Ishikawa (cell line): ENCODE results near the gene ALMS1.

Experiments used
- CEBPB ChIP-seq: IDR thresholded peaks from 2 replicates; pipeline ENCODE4 v1.6.1; 2012
- CREB1 ChIP-seq: IDR thresholded peaks from 2 replicates; pipeline ENCODE4 v1.6.1; 2012; ENCODE audit warnings: low read depth
- EGR1 ChIP-seq: IDR thresholded peaks from 2 replicates; pipeline ENCODE4 v1.6.1; 2012
- EP300 ChIP-seq: IDR thresholded peaks from 2 replicates; pipeline ENCODE4 v1.6.1; 2012; ENCODE audit warnings: borderline replicate concordance
- FOXM1 ChIP-seq: IDR thresholded peaks from 2 replicates; pipeline ENCODE4 v1.6.1; 2012; ENCODE audit warnings: low read depth, borderline replicate concordance
- NFIC ChIP-seq: IDR thresholded peaks from 2 replicates; pipeline ENCODE4 v1.6.1; 2012
- RAD21 ChIP-seq: IDR thresholded peaks from 2 replicates; pipeline ENCODE4 v1.6.1; 2012; ENCODE audit warnings: low read depth
- TAF1 ChIP-seq: IDR thresholded peaks from 2 replicates; pipeline ENCODE4 v1.6.1; 2012; ENCODE audit warnings: low read depth, mild to moderate bottlenecking
- TCF12 ChIP-seq: IDR thresholded peaks from 2 replicates; pipeline ENCODE4 v1.6.1; 2012; ENCODE audit warnings: low read depth
- TEAD4 ChIP-seq: IDR thresholded peaks from 2 replicates; pipeline ENCODE4 v1.6.1; 2012
- YY1 ChIP-seq: IDR thresholded peaks from 2 replicates; pipeline ENCODE4 v1.6.1; 2012; ENCODE audit warnings: low read depth
- ZBTB7A ChIP-seq: IDR thresholded peaks from 2 replicates; pipeline ENCODE4 v1.6.1; 2012; ENCODE audit warnings: low read depth
- TF ChIP-seq, protein P1 (sequence below): IDR thresholded peaks from 2 replicates; pipeline ENCODE4 v1.6.1; 2012; ENCODE audit warnings: low read depth, mild to moderate bottlenecking
- TF ChIP-seq, protein P2 (sequence below): IDR thresholded peaks from 2 replicates; pipeline ENCODE4 v1.6.1; 2012
- TF ChIP-seq, protein P3 (sequence below): IDR thresholded peaks from 2 replicates; pipeline ENCODE4 v1.6.1; 2012

ALMS1 gene

DNA sequence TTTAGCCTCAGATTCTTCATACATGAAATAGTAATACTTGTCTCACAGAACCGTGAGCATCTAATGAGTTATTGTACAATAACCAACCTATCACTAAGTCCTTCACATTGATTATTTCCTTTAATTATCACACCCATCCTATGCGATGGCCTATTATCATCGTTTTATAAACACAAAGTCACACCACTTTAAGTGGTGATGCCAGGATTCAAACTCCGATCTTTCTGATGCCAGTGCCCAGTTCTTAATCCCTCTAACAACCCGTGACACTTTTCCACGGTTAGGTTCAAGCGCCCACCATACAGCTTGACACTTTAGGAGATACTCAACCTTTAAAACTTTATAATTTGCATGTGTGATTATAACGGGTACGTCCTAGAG is 523 bp upstream of the ALMS1 start:
- TF ChIP-seq, protein P1, sequence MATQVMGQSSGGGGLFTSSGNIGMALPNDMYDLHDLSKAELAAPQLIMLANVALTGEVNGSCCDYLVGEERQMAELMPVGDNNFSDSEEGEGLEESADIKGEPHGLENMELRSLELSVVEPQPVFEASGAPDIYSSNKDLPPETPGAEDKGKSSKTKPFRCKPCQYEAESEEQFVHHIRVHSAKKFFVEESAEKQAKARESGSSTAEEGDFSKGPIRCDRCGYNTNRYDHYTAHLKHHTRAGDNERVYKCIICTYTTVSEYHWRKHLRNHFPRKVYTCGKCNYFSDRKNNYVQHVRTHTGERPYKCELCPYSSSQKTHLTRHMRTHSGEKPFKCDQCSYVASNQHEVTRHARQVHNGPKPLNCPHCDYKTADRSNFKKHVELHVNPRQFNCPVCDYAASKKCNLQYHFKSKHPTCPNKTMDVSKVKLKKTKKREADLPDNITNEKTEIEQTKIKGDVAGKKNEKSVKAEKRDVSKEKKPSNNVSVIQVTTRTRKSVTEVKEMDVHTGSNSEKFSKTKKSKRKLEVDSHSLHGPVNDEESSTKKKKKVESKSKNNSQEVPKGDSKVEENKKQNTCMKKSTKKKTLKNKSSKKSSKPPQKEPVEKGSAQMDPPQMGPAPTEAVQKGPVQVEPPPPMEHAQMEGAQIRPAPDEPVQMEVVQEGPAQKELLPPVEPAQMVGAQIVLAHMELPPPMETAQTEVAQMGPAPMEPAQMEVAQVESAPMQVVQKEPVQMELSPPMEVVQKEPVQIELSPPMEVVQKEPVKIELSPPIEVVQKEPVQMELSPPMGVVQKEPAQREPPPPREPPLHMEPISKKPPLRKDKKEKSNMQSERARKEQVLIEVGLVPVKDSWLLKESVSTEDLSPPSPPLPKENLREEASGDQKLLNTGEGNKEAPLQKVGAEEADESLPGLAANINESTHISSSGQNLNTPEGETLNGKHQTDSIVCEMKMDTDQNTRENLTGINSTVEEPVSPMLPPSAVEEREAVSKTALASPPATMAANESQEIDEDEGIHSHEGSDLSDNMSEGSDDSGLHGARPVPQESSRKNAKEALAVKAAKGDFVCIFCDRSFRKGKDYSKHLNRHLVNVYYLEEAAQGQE, result no peak
- TF ChIP-seq, protein P2, sequence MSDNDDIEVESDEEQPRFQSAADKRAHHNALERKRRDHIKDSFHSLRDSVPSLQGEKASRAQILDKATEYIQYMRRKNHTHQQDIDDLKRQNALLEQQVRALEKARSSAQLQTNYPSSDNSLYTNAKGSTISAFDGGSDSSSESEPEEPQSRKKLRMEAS, result no peak
- TF ChIP-seq, protein P3, sequence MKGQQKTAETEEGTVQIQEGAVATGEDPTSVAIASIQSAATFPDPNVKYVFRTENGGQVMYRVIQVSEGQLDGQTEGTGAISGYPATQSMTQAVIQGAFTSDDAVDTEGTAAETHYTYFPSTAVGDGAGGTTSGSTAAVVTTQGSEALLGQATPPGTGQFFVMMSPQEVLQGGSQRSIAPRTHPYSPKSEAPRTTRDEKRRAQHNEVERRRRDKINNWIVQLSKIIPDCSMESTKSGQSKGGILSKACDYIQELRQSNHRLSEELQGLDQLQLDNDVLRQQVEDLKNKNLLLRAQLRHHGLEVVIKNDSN, result no peak
- TF ChIP-seq TEAD4 (no peak), RAD21 (no peak), CEBPB (no peak), TCF12 (no peak), YY1 (no peak), EP300 (no peak), EGR1 (no peak), FOXM1 (no peak), ZBTB7A (no peak)

DNA sequence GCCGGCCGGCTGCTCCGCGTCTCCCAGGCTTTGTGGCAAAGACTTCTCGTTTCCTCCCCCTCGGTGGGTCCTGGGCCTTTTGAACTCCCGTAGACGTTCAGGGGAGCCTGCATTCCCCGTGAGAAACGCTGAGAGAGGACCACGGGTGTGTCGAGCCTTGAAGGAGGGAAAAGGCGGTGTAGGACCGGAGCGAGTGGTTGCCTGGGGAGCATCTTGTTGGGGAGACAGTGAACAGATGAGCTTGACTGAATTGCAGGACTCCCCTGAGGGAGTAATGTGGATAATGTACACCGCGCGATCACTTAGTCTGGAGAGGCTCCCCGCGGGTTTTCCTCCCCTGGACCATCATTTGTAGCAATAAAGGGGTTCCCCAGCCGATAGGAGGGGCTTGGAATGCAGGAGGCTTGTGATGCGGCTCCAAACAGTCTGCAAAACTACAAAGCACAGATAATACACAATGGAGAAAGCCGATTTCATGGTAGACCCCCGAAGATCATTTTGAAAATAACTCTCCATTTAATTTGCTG is 769 bp downstream of the ALMS1 start:
- no peak; the same call in 1 of the 2 replicates for TF ChIP-seq TAF1
- no peak for TF ChIP-seq FOXM1
- TF ChIP-seq TEAD4, result no peak; the same call in 1 of the 2 replicates
- TF ChIP-seq, protein P1, result no peak
- TF ChIP-seq CEBPB, result no peak
- TF ChIP-seq RAD21, result no peak
- TF ChIP-seq NFIC, result no peak
- no peak for TF ChIP-seq YY1
- TF ChIP-seq CREB1, result no peak
- no peak for TF ChIP-seq EGR1
- TF ChIP-seq, protein P3, result no peak
- no peak for TF ChIP-seq EP300
- no peak for TF ChIP-seq ZBTB7A

DNA sequence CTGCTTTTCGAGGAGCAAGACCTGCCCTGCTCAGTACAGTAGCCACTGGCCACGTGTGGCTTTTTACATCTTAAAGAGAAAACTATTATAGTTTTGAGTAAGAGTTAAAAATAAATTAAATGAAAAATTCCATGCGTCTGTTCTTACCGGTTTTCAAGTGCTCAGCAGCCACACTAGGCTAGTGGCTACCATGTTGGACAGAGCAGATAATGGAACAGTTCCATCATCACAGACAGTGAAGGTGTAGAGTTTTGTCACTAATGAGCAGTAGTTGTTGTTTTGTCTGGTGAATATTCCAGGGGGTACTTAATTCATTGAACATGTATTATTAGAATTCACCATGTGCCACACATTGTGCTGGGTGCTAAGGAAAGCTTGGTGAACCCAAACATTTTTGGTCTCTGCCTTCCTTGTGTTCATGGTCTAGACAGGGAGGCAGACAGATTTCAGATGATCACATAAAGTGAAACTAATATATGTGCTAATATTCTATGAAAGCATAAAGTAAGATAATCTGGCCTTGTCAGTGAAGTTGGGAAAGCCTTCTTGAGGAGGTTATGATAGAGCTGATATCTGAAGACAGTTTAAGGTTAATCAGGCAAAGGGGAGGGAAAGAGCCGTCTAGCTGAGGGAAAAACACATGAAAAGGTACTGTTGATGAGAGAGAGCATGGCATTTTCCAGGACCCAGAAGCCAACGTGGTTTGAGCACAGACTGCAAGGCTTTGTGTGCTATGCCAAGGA is 1.4 kb downstream of the ALMS1 start:
- TF ChIP-seq FOXM1 (no peak), TAF1 (no peak), TEAD4 (no peak), ZBTB7A (no peak), NFIC (no peak), CREB1 (no peak)

DNA sequence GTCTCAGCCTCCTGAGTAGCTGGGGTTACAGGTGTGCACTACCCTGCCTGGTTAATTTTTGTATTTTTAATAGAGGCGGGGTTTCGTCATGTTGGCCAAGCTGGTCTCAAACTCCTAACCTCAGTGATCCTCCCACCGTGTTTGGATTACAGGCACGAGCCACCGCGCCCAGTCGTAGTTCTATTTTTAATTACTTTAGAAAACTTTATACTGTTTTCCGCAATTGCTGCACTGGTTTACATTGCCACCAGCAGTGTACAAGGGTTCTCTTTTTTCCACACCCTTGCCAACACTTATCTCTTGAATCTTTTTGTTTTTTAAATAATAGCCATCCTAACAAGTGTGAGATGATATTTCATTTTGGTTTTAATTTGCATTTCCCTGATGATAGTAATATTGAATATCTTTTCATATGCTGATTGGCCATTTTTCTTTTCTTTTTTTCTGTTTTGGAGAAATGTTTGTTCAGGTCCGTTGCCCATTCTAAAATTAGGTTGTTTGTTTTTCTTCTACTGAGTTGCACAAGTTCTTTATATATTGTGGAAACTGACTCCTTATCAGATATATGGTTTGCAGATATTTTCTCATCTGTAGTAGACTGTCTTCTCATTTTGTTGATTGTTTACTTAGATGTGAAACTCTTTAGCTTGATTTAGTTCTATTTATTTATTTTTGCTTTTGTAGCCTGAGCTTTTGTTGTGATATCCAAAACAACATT is 16.9 kb downstream of the ALMS1 start:
- TF ChIP-seq, protein P3, result no peak
- no peak for TF ChIP-seq CREB1
- TF ChIP-seq, protein P2, result no peak
- no peak for TF ChIP-seq RAD21
- no peak for TF ChIP-seq YY1
- TF ChIP-seq EP300, result no peak
- no peak for TF ChIP-seq FOXM1
- no peak for TF ChIP-seq TEAD4
- TF ChIP-seq EGR1, result no peak
- TF ChIP-seq, protein P1, result no peak
- TF ChIP-seq TAF1, result no peak
- TF ChIP-seq NFIC, result no peak
- TF ChIP-seq TCF12, result no peak
- TF ChIP-seq CEBPB, result no peak
- TF ChIP-seq ZBTB7A, result no peak
